HEK293 (cell line): ENCODE results near the gene EFCAB10.

Experiments
- CTCF ChIA-PET: fragments of 350-600 bp; formaldehyde crosslinking; extraction: SDS; loops from one replicate; lab custom pipeline; 2021; ENCODE audit warnings: antibody characterized with exemption; lab: Yijun Ruan, JAX
- POLR2A ChIA-PET: fragments of 300-600 bp; formaldehyde crosslinking; extraction: SDS; loops from one replicate; lab custom pipeline; 2020; ENCODE audit warnings: antibody characterized with exemption, inconsistent platforms; lab: Yijun Ruan, JAX
- H3K27ac ChIP-seq: fragments of 200-500 bp; sonication (Bioruptor generic); 2 replicates; pipeline ENCODE4 v1.5.1; 2014; ENCODE audit warnings: low read depth, low read length, control low read depth, inconsistent platforms; ENCODE audit errors: extremely low read depth
- H3K36me3 ChIP-seq, 2 experiments: fragments of 200-500 bp in 1 of 2; sonication (Bioruptor generic) in 1 of 2; 1 replicate in 1 of 2; 2 replicates in 1 of 2; pipeline ENCODE4 v1.5.1; 2014 to 2017; ENCODE audit warnings: inconsistent platforms in 2 of 2, low read length in 2 of 2; ENCODE audit not compliant: control insufficient read depth in 2 of 2, insufficient read depth in 1 of 2
- H3K4me1 ChIP-seq: fragments of 200-500 bp; sonication (Bioruptor generic); 2 replicates; pipeline ENCODE4 v1.5.1; 2014; ENCODE audit warnings: mild to moderate bottlenecking, low read length, inconsistent platforms; ENCODE audit not compliant: control insufficient read depth, insufficient read depth
- H3K4me3 ChIP-seq: 2 replicates; pipeline ENCODE4 v1.5.1; 2011; ENCODE audit warnings: low read depth, mild to moderate bottlenecking, control low read depth, low read length, moderate library complexity
- H3K9me3 ChIP-seq: fragments of 200-500 bp; sonication (Bioruptor generic); 2 replicates; pipeline ENCODE4 v1.5.1; 2014; ENCODE audit warnings: low read depth, low read length, inconsistent platforms; ENCODE audit not compliant: control insufficient read depth, insufficient read depth
- KLF9 ChIP-seq: fragments of 450-650 bp; formaldehyde crosslinking; IDR thresholded peaks from 2 replicates; pipeline ENCODE4 v1.5.1; 2016; ENCODE audit warnings: missing biosample characterization, missing genetic modification characterization, low read depth
- RBAK ChIP-seq: fragments of 450-650 bp; formaldehyde crosslinking; IDR thresholded peaks from 2 replicates; pipeline ENCODE4 v1.5.1; 2016; ENCODE audit warnings: missing biosample characterization, missing genetic modification characterization
- REPIN1 ChIP-seq: fragments of 450-650 bp; formaldehyde crosslinking; IDR thresholded peaks from 2 replicates; pipeline ENCODE4 v1.5.1; 2017; ENCODE audit warnings: missing biosample characterization, missing genetic modification characterization, low read depth
- SP2 ChIP-seq: fragments of 450-650 bp; formaldehyde crosslinking; IDR thresholded peaks from 2 replicates; pipeline ENCODE4 v1.5.1; 2016; ENCODE audit warnings: missing biosample characterization, missing genetic modification characterization
- SP3 ChIP-seq: fragments of 450-650 bp; formaldehyde crosslinking; IDR thresholded peaks from 2 replicates; pipeline ENCODE4 v1.5.1; 2016; ENCODE audit warnings: missing biosample characterization, missing genetic modification characterization
- ZNF114 ChIP-seq: fragments of 450-650 bp; formaldehyde crosslinking; IDR thresholded peaks from 2 replicates; pipeline ENCODE4 v1.5.0; 2017; ENCODE audit warnings: missing biosample characterization, missing genetic modification characterization
- ZNF140 ChIP-seq: fragments of 450-650 bp; formaldehyde crosslinking; IDR thresholded peaks from 2 replicates; pipeline ENCODE4 v1.5.1; 2016; ENCODE audit warnings: missing biosample characterization, missing genetic modification characterization
- ZNF223 ChIP-seq: fragments of 450-650 bp; formaldehyde crosslinking; IDR thresholded peaks from 2 replicates; pipeline ENCODE4 v1.5.1; 2016; ENCODE audit warnings: missing biosample characterization, missing genetic modification characterization
- ZNF239 ChIP-seq: fragments of 450-650 bp; formaldehyde crosslinking; IDR thresholded peaks from 2 replicates; pipeline ENCODE4 v1.5.1; 2016; ENCODE audit warnings: missing biosample characterization, missing genetic modification characterization
- ZNF521 ChIP-seq: fragments of 450-650 bp; formaldehyde crosslinking; IDR thresholded peaks from 2 replicates; pipeline ENCODE4 v1.5.1; 2017; ENCODE audit warnings: missing biosample characterization, mild to moderate bottlenecking, missing genetic modification characterization
- ZNF585B ChIP-seq: fragments of 450-650 bp; formaldehyde crosslinking; IDR thresholded peaks from 2 replicates; pipeline ENCODE4 v1.5.1; 2016; ENCODE audit warnings: missing biosample characterization, missing genetic modification characterization
- ZNF677 ChIP-seq: fragments of 450-650 bp; IDR thresholded peaks from 2 replicates; pipeline ENCODE4 v1.5.0; 2018; ENCODE audit warnings: missing biosample characterization, mild to moderate bottlenecking, missing genetic modification characterization, moderate library complexity
- TF ChIP-seq, protein P1 (sequence below): fragments of 450-650 bp; formaldehyde crosslinking; IDR thresholded peaks from 2 replicates; pipeline ENCODE4 v1.5.1; 2017; ENCODE audit warnings: missing biosample characterization, missing genetic modification characterization
- TF ChIP-seq, protein P2 (sequence below): fragments of 450-650 bp; formaldehyde crosslinking; IDR thresholded peaks from 2 replicates; pipeline ENCODE4 v1.5.1; 2016; ENCODE audit warnings: missing biosample characterization, missing genetic modification characterization
- TF ChIP-seq, protein P3 (sequence below): fragments of 450-650 bp; formaldehyde crosslinking; IDR thresholded peaks from 2 replicates; pipeline ENCODE4 v1.5.1; 2017; ENCODE audit warnings: missing biosample characterization, missing genetic modification characterization
- TF ChIP-seq, protein P4 (sequence below): fragments of 450-650 bp; formaldehyde crosslinking; IDR thresholded peaks from 2 replicates; pipeline ENCODE4 v1.5.1; 2016; ENCODE audit warnings: missing biosample characterization, missing genetic modification characterization
- TF ChIP-seq, protein P5 (sequence below): fragments of 450-650 bp; formaldehyde crosslinking; IDR thresholded peaks from 2 replicates; pipeline ENCODE4 v1.5.1; 2016; ENCODE audit warnings: missing biosample characterization, missing genetic modification characterization

The EFCAB10 gene

DNA sequence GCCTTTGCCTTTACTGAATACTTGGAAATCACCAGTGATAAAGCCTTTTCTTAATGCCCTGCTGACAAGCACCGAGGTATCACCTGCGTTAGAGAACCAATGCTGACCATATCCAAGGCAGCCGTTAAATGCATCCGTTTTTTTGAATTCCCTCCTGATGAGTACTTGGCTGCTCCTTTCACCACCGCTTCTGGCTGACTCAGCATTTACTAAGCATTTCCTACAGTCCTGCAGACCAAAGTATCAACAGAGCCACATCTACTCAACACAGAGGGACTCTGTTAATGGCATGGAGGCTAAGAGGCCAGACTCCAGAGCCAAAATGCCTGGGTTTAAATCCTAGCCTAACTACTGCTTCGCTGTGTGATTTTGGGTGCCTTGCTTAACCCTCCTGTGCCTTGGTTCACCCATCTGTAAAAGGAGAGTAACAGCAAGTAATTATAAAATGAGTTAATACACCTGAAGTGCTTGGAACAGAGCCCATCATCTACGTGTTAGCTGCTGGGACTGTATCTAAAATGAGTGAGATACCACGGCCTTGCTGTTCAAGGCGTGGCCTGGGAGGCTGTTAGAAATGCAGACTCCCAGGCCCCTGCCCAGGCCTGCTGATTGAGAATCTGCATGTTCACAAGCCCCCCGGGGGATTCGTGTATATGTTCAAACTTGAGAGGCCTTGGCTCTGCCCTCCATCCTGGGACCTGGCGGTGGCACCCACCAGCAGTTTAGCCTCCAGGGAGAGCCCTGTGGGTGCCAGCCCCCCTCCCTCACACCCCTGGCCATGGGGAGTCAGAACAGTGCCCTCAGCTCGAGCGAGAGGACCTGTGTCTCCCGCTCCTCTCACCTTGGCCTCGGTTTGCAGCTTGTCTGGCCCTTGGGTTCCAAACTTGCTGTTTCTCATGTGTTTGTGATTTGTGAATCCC lies 30.8 kb upstream of the EFCAB10 start:
- ChIA-PET POLR2A (no interaction called here), CTCF (interaction anchor here (0.7 kb wide), 1 partner anchor 369 kb away, joined by 3 read pairs; no protein-coding TSS in a partner anchor)
- no peak overlapping the region for H3K27ac ChIP-seq

DNA sequence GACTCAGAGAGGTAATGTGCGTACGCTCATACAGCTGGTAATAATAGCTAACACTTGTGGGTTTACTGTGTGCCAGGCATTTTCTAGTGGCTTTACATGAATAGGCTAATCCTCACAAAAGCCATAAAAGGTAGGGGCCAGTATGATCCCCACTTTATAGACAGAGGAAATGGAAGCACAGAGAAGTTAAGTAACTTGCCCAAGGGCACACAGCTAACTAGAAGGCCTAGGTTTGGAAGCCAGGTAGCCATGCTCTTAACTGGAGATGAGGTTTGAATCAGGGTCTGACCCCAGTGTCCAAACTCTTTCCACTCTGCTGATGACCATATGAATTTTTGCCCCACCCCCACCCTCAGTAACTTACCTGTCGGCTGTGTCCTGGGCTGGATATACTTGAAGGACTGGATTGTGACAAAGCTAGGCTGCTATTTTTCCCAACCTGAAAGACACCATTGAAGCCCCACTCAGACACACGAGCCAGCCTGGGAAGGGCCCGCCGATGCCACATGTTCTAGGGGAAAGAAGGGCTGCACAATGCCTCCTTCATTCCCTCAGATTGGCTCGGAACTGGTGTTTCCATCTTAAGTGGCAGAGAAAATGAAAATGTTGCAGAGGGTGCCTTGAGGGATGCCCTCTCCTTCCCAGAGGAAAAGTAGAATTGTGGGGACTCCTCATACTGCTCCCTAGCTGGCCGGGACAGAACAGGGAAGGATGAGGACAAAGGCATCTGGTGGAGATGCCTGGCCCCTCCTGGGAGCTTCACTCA lies 29.1 kb upstream of the EFCAB10 start:
- TF ChIP-seq ZNF223 (tag by site-specific recombination): no peak
- TF ChIP-seq KLF9 (tag by site-specific recombination): no peak
- TF ChIP-seq, protein P1, sequence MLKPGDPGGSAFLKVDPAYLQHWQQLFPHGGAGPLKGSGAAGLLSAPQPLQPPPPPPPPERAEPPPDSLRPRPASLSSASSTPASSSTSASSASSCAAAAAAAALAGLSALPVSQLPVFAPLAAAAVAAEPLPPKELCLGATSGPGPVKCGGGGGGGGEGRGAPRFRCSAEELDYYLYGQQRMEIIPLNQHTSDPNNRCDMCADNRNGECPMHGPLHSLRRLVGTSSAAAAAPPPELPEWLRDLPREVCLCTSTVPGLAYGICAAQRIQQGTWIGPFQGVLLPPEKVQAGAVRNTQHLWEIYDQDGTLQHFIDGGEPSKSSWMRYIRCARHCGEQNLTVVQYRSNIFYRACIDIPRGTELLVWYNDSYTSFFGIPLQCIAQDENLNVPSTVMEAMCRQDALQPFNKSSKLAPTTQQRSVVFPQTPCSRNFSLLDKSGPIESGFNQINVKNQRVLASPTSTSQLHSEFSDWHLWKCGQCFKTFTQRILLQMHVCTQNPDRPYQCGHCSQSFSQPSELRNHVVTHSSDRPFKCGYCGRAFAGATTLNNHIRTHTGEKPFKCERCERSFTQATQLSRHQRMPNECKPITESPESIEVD: no peak
- Histone ChIP-seq H3K36me3 (peaks cover 0 to 3% of the 10 kb centered on the region in 2 experiments; a peak in 1 of 3 replicates), H3K27ac (no peak overlapping the region), H3K4me1 (no peaks in the 10 kb centered on the region), H3K9me3 (no peaks in the 10 kb centered on the region), H3K4me3 (no peak overlapping the region)
- POLR2A ChIA-PET: no interaction called here
- CTCF ChIA-PET: no interaction called here

More for the DNA sequence above, 30.8 kb upstream of the EFCAB10 start:
- no peak overlapping the region for H3K4me3 ChIP-seq
- H3K36me3 ChIP-seq: peaks cover 0 to 3% of the 10 kb centered on the region in 2 experiments; a peak in 1 of 3 replicates
- TF ChIP-seq, protein P2, sequence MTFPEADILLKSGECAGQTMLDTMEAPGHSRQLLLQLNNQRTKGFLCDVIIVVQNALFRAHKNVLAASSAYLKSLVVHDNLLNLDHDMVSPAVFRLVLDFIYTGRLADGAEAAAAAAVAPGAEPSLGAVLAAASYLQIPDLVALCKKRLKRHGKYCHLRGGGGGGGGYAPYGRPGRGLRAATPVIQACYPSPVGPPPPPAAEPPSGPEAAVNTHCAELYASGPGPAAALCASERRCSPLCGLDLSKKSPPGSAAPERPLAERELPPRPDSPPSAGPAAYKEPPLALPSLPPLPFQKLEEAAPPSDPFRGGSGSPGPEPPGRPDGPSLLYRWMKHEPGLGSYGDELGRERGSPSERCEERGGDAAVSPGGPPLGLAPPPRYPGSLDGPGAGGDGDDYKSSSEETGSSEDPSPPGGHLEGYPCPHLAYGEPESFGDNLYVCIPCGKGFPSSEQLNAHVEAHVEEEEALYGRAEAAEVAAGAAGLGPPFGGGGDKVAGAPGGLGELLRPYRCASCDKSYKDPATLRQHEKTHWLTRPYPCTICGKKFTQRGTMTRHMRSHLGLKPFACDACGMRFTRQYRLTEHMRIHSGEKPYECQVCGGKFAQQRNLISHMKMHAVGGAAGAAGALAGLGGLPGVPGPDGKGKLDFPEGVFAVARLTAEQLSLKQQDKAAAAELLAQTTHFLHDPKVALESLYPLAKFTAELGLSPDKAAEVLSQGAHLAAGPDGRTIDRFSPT (tag by site-specific recombination): no peak
- no peak for TF ChIP-seq ZNF521
- TF ChIP-seq REPIN1 (tag by site-specific recombination): no peak
- no peak for TF ChIP-seq ZNF585B (tag by site-specific recombination)
- TF ChIP-seq, protein P1: no peak
- no peak for TF ChIP-seq SP2 (tag by site-specific recombination)
- TF ChIP-seq, protein P3, sequence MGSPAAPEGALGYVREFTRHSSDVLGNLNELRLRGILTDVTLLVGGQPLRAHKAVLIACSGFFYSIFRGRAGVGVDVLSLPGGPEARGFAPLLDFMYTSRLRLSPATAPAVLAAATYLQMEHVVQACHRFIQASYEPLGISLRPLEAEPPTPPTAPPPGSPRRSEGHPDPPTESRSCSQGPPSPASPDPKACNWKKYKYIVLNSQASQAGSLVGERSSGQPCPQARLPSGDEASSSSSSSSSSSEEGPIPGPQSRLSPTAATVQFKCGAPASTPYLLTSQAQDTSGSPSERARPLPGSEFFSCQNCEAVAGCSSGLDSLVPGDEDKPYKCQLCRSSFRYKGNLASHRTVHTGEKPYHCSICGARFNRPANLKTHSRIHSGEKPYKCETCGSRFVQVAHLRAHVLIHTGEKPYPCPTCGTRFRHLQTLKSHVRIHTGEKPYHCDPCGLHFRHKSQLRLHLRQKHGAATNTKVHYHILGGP: no peak
- TF ChIP-seq ZNF114: no peak
- TF ChIP-seq, protein P4, sequence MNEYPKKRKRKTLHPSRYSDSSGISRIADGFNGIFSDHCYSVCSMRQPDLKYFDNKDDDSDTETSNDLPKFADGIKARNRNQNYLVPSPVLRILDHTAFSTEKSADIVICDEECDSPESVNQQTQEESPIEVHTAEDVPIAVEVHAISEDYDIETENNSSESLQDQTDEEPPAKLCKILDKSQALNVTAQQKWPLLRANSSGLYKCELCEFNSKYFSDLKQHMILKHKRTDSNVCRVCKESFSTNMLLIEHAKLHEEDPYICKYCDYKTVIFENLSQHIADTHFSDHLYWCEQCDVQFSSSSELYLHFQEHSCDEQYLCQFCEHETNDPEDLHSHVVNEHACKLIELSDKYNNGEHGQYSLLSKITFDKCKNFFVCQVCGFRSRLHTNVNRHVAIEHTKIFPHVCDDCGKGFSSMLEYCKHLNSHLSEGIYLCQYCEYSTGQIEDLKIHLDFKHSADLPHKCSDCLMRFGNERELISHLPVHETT (tag by site-specific recombination): no peak
- TF ChIP-seq, protein P5, sequence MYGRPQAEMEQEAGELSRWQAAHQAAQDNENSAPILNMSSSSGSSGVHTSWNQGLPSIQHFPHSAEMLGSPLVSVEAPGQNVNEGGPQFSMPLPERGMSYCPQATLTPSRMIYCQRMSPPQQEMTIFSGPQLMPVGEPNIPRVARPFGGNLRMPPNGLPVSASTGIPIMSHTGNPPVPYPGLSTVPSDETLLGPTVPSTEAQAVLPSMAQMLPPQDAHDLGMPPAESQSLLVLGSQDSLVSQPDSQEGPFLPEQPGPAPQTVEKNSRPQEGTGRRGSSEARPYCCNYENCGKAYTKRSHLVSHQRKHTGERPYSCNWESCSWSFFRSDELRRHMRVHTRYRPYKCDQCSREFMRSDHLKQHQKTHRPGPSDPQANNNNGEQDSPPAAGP (tag by site-specific recombination): no peak
- no peak for TF ChIP-seq ZNF239
- TF ChIP-seq ZNF677 (tag by site-specific recombination): no peak
- no peak for TF ChIP-seq SP3 (tag by site-specific recombination)
- TF ChIP-seq ZNF140 (tag by site-specific recombination): no peak
- TF ChIP-seq RBAK (tag by site-specific recombination): no peak
- TF ChIP-seq, all 188 proteins: peak for 0
- H3K9me3 ChIP-seq: no peaks in the 10 kb centered on the region
- no peaks in the 10 kb centered on the region for H3K4me1 ChIP-seq
